Stimulated activated effector memory CD8-positive, alpha-beta T cell treated with anti-CD3 and anti-CD28 coated beads, Interleukin-12 subunit alpha, Interleukin-12 subunit beta, amount 100 ng/mL, for 72 hours (primary cell): Measurements from ENCODE around the gene SCFD2.
"Not testable (repeated sequence)": the region's sequence is repeated elsewhere in the genome, so short reads cannot be mapped to it uniquely, and the experiment has no call there.

Source experiments
- ATAC-seq: fragments of 150-1000 bp; cut with Tn5 transposase; 2 replicates; pipeline ENCODE4 v1.10.0; 2021
- DNase-seq, 2 donors: peaks; one replicate each; pipeline ENCODE4 v3.0.0; 2021 to 2022; ENCODE audit warnings: low spot score in 2 of 2
- H3K27ac Mint-ChIP-seq: one replicate; pipeline ENCODE4 v1.8.0; 2022; ENCODE audit warnings: mild to moderate bottlenecking, mixed read lengths
- H3K36me3 Mint-ChIP-seq: one replicate; pipeline ENCODE4 v1.8.0; 2022; ENCODE audit warnings: mild to moderate bottlenecking, mixed read lengths
- H3K4me1 Mint-ChIP-seq: one replicate; pipeline ENCODE4 v1.8.0; 2022; ENCODE audit warnings: mixed read lengths
- H3K4me3 Mint-ChIP-seq: one replicate; pipeline ENCODE4 v1.8.0; 2022; ENCODE audit warnings: mild to moderate bottlenecking, mixed read lengths
- H3K9me3 Mint-ChIP-seq: one replicate; pipeline ENCODE4 v1.8.0; 2022; ENCODE audit warnings: mixed read lengths

Gene SCFD2

GRCh38 chr4:53010318-53010717, 355.5 kb downstream of the SCFD2 start:
- Mint-ChIP-seq H3K27ac (no peak overlapping the region), H3K4me1 (peaks cover 17% of the 10 kb centered on the region), H3K4me3 (no peak overlapping the region), H3K9me3 (no peaks in the 10 kb centered on the region), H3K36me3 (no peaks in the 10 kb centered on the region)
- DNase-seq (no peak), ATAC-seq (no peak)

- no peaks in the 10 kb centered on the region for H3K9me3 Mint-ChIP-seq
- DNase-seq (no peak), ATAC-seq (no peak)
- H3K4me3 Mint-ChIP-seq, result no peak overlapping the region
- no peak overlapping the region for H3K27ac Mint-ChIP-seq
- H3K36me3 Mint-ChIP-seq, result no peaks in the 10 kb centered on the region
- peaks cover 17% of the 10 kb centered on the region for H3K4me1 Mint-ChIP-seq
Observed at GRCh38 chr4:53009824-53010223, 356.0 kb downstream of the SCFD2 start.

GRCh38 chr4:53007024-53007423, 358.8 kb downstream of the SCFD2 start:
- DNase-seq, result no peak
- Mint-ChIP-seq H3K27ac (no peak overlapping the region), H3K36me3 (no peaks in the 10 kb centered on the region), H3K4me1 (peaks cover 7% of the 10 kb centered on the region), H3K4me3 (no peak overlapping the region), H3K9me3 (no peaks in the 10 kb centered on the region)
- ATAC-seq, result no peak

GRCh38 chr4:53005808-53006207, 360.1 kb downstream of the SCFD2 start:
- no peak for ATAC-seq
- Mint-ChIP-seq H3K4me3 (no peak overlapping the region), H3K9me3 (no peaks in the 10 kb centered on the region), H3K4me1 (peaks cover 6% of the 10 kb centered on the region), H3K36me3 (no peaks in the 10 kb centered on the region), H3K27ac (no peak overlapping the region)
- DNase-seq, result no peak

GRCh38 chr4:53005149-53005546, 360.7 kb downstream of the SCFD2 start:
- Mint-ChIP-seq H3K36me3 (no peaks in the 10 kb centered on the region), H3K27ac (no peak overlapping the region), H3K9me3 (no peaks in the 10 kb centered on the region), H3K4me3 (no peak overlapping the region), H3K4me1 (peaks cover 6% of the 10 kb centered on the region)
- DNase-seq (no peak), ATAC-seq (no peak)

- Mint-ChIP-seq H3K27ac (no peak overlapping the region), H3K36me3 (no peaks in the 10 kb centered on the region), H3K4me1 (peaks cover 6% of the 10 kb centered on the region), H3K9me3 (no peaks in the 10 kb centered on the region), H3K4me3 (no peak overlapping the region)
- ATAC-seq, result no peak
- DNase-seq, result no peak
Observed at GRCh38 chr4:53004497-53005148, 361.2 kb downstream of the SCFD2 start.

GRCh38 chr4:53003959-53004358, 361.9 kb downstream of the SCFD2 start:
- H3K27ac Mint-ChIP-seq, result no peak overlapping the region
- no peaks in the 10 kb centered on the region for H3K36me3 Mint-ChIP-seq
- no peaks in the 10 kb centered on the region for H3K9me3 Mint-ChIP-seq
- H3K4me3 Mint-ChIP-seq, result no peak overlapping the region
- ATAC-seq, result no peak
- no peak for DNase-seq
- peaks cover 6% of the 10 kb centered on the region for H3K4me1 Mint-ChIP-seq

GRCh38 chr4:53000560-53000959, 365.3 kb downstream of the SCFD2 start:
- Mint-ChIP-seq H3K9me3 (no peaks in the 10 kb centered on the region), H3K36me3 (no peaks in the 10 kb centered on the region), H3K4me3 (no peak overlapping the region), H3K27ac (no peak overlapping the region), H3K4me1 (no peaks in the 10 kb centered on the region)
- no peak for ATAC-seq
- no peak for DNase-seq

- DNase-seq (no peak), ATAC-seq (no peak)
- no peak overlapping the region for H3K27ac Mint-ChIP-seq
- no peak overlapping the region for H3K4me3 Mint-ChIP-seq
- H3K36me3 Mint-ChIP-seq, result no peaks in the 10 kb centered on the region
- no peaks in the 10 kb centered on the region for H3K4me1 Mint-ChIP-seq
- no peaks in the 10 kb centered on the region for H3K9me3 Mint-ChIP-seq
Observed at GRCh38 chr4:52999626-53000025, 366.2 kb downstream of the SCFD2 start.

- Mint-ChIP-seq H3K9me3 (no peaks in the 10 kb centered on the region), H3K27ac (no peak overlapping the region), H3K4me3 (no peak overlapping the region), H3K36me3 (no peaks in the 10 kb centered on the region), H3K4me1 (no peaks in the 10 kb centered on the region)
- ATAC-seq (no peak), DNase-seq (no peak)
Observed at GRCh38 chr4:52998413-52998812, 367.4 kb downstream of the SCFD2 start.

- H3K27ac Mint-ChIP-seq, result no peak overlapping the region
- H3K36me3 Mint-ChIP-seq, result no peaks in the 10 kb centered on the region
- no peaks in the 10 kb centered on the region for H3K9me3 Mint-ChIP-seq
- H3K4me1 Mint-ChIP-seq, result no peaks in the 10 kb centered on the region
- DNase-seq (no peak), ATAC-seq (no peak)
- H3K4me3 Mint-ChIP-seq, result no peak overlapping the region
Observed at GRCh38 chr4:52997132-52997416, 368.8 kb downstream of the SCFD2 start.

- Mint-ChIP-seq H3K9me3 (no peaks in the 10 kb centered on the region), H3K27ac (no peak overlapping the region), H3K4me3 (no peak overlapping the region), H3K36me3 (no peaks in the 10 kb centered on the region), H3K4me1 (no peaks in the 10 kb centered on the region)
- DNase-seq (no peak), ATAC-seq (no peak)
Observed at GRCh38 chr4:52996261-52997131, 369.4 kb downstream of the SCFD2 start.

GRCh38 chr4:52995360-52996030, 370.4 kb downstream of the SCFD2 start:
- no peak overlapping the region for H3K27ac Mint-ChIP-seq
- DNase-seq, result no peak
- H3K9me3 Mint-ChIP-seq, result no peaks in the 10 kb centered on the region
- no peaks in the 10 kb centered on the region for H3K4me1 Mint-ChIP-seq
- H3K4me3 Mint-ChIP-seq, result no peak overlapping the region
- ATAC-seq, result no peak
- H3K36me3 Mint-ChIP-seq, result no peaks in the 10 kb centered on the region

GRCh38 chr4:52994567-52994966, 371.3 kb downstream of the SCFD2 start:
- Mint-ChIP-seq H3K4me1 (no peaks in the 10 kb centered on the region), H3K9me3 (no peaks in the 10 kb centered on the region), H3K4me3 (no peak overlapping the region), H3K27ac (no peak overlapping the region), H3K36me3 (no peaks in the 10 kb centered on the region)
- DNase-seq (no peak), ATAC-seq (no peak)

GRCh38 chr4:52993771-52994170, 372.1 kb downstream of the SCFD2 start:
- no peak overlapping the region for H3K27ac Mint-ChIP-seq
- DNase-seq (no peak), ATAC-seq (no peak)
- H3K9me3 Mint-ChIP-seq, result no peaks in the 10 kb centered on the region
- no peak overlapping the region for H3K4me3 Mint-ChIP-seq
- H3K36me3 Mint-ChIP-seq, result no peaks in the 10 kb centered on the region
- H3K4me1 Mint-ChIP-seq, result no peaks in the 10 kb centered on the region

GRCh38 chr4:52992551-52992950, 373.3 kb downstream of the SCFD2 start:
- H3K27ac Mint-ChIP-seq, DNase-seq, H3K36me3 Mint-ChIP-seq, H3K9me3 Mint-ChIP-seq, H3K4me1 Mint-ChIP-seq, ATAC-seq, H3K4me3 Mint-ChIP-seq: not testable (repeated sequence)
